ENCODE results near the gene FAM135A.

The FAM135A gene

DNA sequence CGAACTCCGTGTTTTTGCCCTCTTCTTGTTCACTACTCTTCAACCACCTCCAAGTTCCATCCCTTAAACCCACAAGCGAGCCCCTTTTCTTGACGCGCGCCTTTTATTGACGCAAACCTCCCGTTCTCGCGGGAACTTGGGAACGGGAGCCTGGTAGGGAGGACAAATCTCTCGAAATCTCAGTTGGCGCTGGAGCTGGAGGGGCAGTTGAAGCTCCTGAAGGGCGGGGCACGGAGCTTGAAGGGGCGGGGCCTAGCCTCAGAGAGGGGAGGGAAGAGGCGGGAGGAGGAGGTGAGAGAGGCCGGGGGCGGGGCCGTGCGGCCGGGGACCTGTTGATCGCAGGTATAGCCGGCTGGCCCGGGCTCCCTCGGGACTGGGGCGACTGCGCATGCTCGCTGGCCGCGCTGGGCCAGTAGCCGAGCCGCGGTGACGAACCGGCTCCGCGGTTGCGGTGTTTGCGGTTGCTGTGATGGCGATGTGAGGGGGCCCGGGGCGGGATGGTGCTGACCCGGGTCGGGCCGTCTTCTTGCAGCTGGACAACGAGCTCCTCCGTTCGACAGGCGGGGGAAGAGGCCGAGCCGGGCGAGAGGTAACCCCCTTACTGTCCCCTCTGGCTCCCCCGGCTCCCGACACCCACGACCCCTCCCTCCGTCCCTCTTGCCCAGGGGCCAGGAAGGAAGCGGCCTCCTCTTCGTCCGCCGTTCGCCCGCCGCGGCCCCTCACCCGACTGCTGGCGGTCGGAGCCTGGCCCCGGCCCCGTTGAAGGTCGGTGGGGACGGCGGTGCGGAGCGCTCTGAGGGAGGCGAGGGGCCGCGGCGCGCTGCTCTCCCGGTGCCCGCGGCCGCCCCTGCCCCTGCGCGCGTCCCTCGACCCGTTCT lies at the start of gene FAM135A:
TSS of gene FAM135A (plus strand) at position 395 of the 878 bp plus-strand sequence. CDS start 14,835 bp downstream, outside the sequence.
- DNase-seq (ENCODE audit: extremely low read depth, low read depth) = peak; percentile 94
- peak within 1 kb of the TSS; percentile 91 for H3K4me3 ChIP-seq (replicated peaks; ENCODE audit: low read depth, low read length)
- TF ChIP-seq, protein P1, sequence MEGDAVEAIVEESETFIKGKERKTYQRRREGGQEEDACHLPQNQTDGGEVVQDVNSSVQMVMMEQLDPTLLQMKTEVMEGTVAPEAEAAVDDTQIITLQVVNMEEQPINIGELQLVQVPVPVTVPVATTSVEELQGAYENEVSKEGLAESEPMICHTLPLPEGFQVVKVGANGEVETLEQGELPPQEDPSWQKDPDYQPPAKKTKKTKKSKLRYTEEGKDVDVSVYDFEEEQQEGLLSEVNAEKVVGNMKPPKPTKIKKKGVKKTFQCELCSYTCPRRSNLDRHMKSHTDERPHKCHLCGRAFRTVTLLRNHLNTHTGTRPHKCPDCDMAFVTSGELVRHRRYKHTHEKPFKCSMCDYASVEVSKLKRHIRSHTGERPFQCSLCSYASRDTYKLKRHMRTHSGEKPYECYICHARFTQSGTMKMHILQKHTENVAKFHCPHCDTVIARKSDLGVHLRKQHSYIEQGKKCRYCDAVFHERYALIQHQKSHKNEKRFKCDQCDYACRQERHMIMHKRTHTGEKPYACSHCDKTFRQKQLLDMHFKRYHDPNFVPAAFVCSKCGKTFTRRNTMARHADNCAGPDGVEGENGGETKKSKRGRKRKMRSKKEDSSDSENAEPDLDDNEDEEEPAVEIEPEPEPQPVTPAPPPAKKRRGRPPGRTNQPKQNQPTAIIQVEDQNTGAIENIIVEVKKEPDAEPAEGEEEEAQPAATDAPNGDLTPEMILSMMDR (IDR thresholded peaks at IDR 0.05; ENCODE audit: low read depth, low read length, missing control alignments) = no peak

DNA sequence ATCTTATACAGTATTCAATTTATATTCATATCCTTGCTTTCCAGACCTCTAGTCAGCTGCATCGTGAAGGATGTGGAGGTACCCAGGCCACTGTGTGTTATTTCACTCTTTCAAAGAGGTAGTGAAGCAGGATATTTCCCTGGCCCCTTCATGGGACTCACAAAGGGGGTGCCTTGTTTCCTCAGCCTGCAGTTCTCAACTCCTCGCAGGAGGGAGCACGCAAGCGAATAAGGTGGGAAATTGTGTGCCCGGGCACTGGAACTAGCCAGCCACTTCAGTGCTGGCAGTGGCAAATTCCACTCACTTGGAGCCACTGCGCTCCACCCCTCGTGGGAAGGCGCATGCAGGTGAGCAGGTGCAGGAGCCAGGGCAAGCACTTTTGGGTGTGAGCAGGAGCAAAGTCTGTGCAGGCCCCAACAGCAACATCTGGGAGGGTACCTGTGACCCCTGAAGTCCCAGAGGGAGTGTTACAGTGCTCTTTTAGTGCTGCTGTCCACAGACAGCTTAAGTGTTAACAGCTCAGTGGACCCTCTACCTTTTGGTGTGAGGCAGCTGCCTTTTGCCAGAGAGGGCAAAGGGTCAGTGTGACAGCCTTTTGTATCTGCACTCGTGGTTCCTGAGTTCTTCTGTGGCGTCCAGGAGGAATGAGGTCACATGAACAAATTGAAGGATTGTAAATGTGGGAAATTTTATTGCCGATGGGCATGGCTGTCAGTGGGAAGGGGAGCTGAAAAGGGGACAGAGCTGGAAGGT lies 49.4 kb upstream of the FAM135A start:
- no peak for DNase-seq (ENCODE audit: extremely low read depth, low read depth)
- H3K4me3 ChIP-seq (replicated peaks; ENCODE audit: low read depth, low read length) = no peak overlapping the region
- TF ChIP-seq, protein P1 (IDR thresholded peaks at IDR 0.05; ENCODE audit: low read depth, low read length, missing control alignments) = no peak

DNA sequence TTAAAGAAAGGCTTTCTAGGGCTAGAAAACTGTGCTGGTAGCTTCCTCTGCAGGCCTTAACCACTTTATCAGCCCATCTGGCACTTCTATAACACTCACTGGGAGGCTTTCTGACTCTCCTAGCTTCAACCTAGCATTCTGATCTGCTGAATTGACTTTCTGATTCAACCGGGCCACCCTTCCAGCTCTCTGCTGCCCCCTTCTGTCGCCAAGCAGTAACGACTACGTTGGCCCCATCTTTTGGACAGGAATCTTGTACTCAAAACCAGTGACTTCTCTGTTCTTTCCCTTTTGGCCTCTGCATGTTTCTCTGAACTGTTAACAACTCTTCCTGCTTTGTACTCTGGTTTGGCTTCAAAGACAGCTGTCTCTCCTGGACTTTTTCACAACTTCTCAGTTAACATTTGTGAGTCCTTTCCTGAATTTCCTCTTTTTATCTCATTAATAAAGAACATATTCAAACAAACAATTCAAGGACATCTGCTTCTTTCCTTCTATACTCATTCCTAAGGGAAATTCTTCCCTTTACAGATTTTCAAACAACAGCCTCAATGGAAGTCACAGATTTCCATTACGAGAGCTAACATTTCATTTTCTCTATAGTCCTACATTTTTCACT lies 43.9 kb upstream of the FAM135A start:
- DNase-seq (ENCODE audit: extremely low read depth, low read depth) = peak; percentile 48
- TF ChIP-seq, protein P1 (IDR thresholded peaks at IDR 0.05; ENCODE audit: low read depth, low read length, missing control alignments) = peak; percentile 93
- no peak overlapping the region for H3K4me3 ChIP-seq (replicated peaks; ENCODE audit: low read depth, low read length)

DNA sequence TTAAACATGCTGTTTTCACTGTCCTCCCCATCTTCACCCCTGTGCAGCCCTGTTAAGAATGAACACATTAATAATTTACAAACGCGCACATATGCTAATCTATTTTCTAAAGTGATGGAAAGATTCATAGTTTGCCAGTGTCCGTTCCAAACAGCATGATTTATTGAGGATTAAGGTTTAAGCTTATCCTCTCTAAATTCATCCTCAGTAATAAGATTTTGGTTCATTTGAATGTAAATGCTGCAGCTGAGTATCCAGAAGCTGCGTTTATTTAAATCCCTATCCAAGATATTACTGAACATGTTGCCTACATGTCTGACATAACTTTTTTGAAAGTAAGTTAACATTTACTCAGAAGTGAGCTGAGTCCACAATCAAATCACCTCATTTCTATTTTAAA lies 42.8 kb upstream of the FAM135A start:
- no peak overlapping the region for H3K4me3 ChIP-seq (replicated peaks; ENCODE audit: low read depth, low read length)
- TF ChIP-seq, protein P1 (IDR thresholded peaks at IDR 0.05; ENCODE audit: low read depth, low read length, missing control alignments) = no peak
- DNase-seq (ENCODE audit: extremely low read depth, low read depth) = no peak

DNA sequence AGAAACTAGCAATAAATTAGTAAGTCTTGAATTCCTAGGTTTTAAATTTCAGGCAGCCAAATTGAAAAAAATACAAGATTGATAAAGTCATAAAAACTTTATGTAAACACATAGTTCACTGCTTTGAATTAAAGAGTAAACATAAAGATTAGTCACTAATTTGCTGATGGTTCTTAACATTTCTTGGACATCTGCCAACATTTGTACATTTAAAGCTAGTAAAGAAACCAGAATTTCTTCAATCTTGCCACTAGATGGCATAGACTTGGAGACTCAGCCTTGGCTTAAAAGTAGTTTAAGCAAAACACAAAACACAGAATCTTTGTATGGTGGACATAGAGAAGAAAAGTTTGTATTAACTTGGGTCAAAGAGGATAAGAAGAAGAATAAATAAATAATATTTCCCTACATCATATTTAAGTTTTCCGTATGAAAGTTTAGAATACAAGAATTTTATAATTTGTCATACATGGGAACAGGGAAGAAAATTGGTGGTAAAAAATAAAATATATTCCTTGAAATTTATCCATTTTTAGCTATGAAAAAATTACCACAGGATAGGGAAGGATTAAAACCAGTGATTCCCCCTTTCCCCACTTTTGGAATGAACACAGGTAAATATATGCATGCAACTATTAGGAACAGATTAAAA lies 41.7 kb upstream of the FAM135A start:
- H3K4me3 ChIP-seq (replicated peaks; ENCODE audit: low read depth, low read length) = no peak overlapping the region
- DNase-seq (ENCODE audit: extremely low read depth, low read depth) = peak; percentile 58
- TF ChIP-seq, protein P1 (IDR thresholded peaks at IDR 0.05; ENCODE audit: low read depth, low read length, missing control alignments) = peak; percentile 63

DNA sequence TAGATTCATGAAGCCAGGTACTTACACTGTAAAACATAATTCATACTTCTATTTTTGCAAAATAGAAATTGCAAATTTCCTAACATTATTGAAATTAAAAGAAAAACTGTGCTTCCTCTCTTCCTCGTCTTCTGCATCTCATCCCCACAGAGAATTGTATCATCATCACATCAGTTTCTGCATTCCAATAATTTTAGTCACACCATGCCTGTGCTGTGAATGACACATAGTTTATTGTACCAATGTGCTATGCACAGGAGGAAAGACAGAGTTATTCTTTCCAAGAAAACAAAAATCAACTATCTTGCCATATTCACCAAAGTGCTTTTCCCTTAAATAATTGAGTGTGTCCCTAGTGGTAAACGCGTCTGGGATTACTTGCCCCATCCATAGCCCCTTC lies 38.1 kb upstream of the FAM135A start:
- TF ChIP-seq, protein P1 (IDR thresholded peaks at IDR 0.05; ENCODE audit: low read depth, low read length, missing control alignments) = no peak

More for the DNA sequence above, 38.1 kb upstream of the FAM135A start:
- no peak for DNase-seq (ENCODE audit: extremely low read depth, low read depth)
- no peak overlapping the region for H3K4me3 ChIP-seq (replicated peaks; ENCODE audit: low read depth, low read length)

Measured in HFF-Myc (cell line).